Activated naive CD4-positive, alpha-beta T cell treated with anti-CD3 and anti-CD28 coated beads, Interleukin-2, amount 50 U/mL, for 72 hours (primary cell): ENCODE results near the gene CCDC92B. TPM values are rescaled to one million over a fixed set of nuclear protein-coding genes. Genes with fewer than 3 reads are reported as not detected.
A peak's percentile ranks its signal among the peaks of the same experiment; 100 is the strongest.
"Not testable (repeated sequence)": the region's sequence is repeated elsewhere in the genome, so short reads cannot be mapped to it uniquely, and the experiment has no call there.

Experiments
- ATAC-seq, 2 donors: fragments of 150-1000 bp; cut with Tn5 transposase; 2 replicates each; pipeline ENCODE4 v1.10.0; 2021; ENCODE audit warnings: mild to moderate bottlenecking in 2 of 2, moderate library complexity in 2 of 2
- DNase-seq, 2 donors: peaks; one replicate each; pipeline ENCODE4 v3.0.0; 2021 to 2022; ENCODE audit warnings: low spot score in 2 of 2
- H3K27ac Mint-ChIP-seq, 2 donors: one replicate each; pipeline ENCODE4 v1.8.0; 2022; ENCODE audit warnings: mild to moderate bottlenecking in 2 of 2, mixed read lengths in 2 of 2
- H3K36me3 Mint-ChIP-seq, 2 donors: one replicate each; pipeline ENCODE4 v1.8.0; 2022; ENCODE audit warnings: mixed read lengths in 2 of 2
- H3K9me3 Mint-ChIP-seq, 2 donors: one replicate each; pipeline ENCODE4 v1.8.0; 2022; ENCODE audit warnings: mixed read lengths in 2 of 2
- total RNA-seq, 2 donors: library from RNA; stranded (reverse); gene quantifications; one replicate each; pipeline ENCODE4 v1.2.3, GENCODE V29; 2022

The CCDC92B gene
- total RNA-seq, 2 donors from 2014 or later: 0.10 TPM; not detected in 1

- H3K9me3 Mint-ChIP-seq: no peaks in the 10 kb centered on the region
- H3K36me3 Mint-ChIP-seq: no peaks in the 10 kb centered on the region
- ATAC-seq (no peak), DNase-seq (peak in 1 of 2 donors; percentile 54)
- no peak overlapping the region for H3K27ac Mint-ChIP-seq
These were observed 48.1 kb downstream of the CCDC92B start for GRCh38 chr17:2701161-2701995.

DNA sequence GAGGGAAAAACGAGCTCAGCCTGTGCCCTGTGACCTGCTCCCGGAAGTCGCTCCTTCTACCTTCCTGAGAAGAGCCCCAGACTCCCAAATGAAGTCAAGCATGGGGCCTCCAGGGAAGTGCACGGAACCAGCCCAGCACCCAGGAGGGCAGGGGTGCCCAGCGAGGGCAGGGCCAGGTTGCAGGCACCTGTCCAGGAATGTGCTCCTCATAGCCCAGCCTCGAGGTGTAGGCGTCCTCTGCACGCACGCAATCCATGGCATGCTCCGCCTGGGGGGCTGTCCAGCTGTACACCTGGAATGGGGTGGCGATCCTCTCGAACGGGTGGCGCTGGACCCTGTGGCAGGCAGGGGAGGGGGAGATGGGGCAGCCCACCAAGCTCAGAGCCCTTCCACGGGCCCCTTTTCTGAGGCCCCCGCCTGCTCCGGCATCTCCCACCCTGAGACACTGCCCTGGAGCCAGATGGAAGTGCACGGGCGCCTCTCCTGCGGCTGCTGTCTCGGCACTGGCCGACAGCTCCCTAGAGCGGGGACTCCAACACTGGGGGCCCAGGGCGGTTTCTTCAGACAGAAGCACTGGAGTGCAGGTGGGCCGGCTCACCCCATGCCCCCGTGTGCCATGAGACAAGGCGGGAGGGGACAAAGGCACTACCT, 48.8 kb downstream of the CCDC92B start:
- no peaks in the 10 kb centered on the region for H3K36me3 Mint-ChIP-seq
- DNase-seq (peak in 1 of 2 donors; percentile 48), ATAC-seq (no peak)
- no peaks in the 10 kb centered on the region for H3K9me3 Mint-ChIP-seq
- no peak overlapping the region for H3K27ac Mint-ChIP-seq

GRCh38 chr17:2700030-2700490, 49.4 kb downstream of the CCDC92B start:
- DNase-seq (no peak), ATAC-seq (no peak)
- H3K9me3 Mint-ChIP-seq: no peaks in the 10 kb centered on the region
- no peaks in the 10 kb centered on the region for H3K36me3 Mint-ChIP-seq
- peak overlapping the region in 1 of 2 donors; percentile 44 for H3K27ac Mint-ChIP-seq

- H3K27ac Mint-ChIP-seq: peak overlapping the region in 1 of 2 donors; percentile 44
These were observed 50.1 kb downstream of the CCDC92B start for GRCh38 chr17:2699216-2699805.

DNA sequence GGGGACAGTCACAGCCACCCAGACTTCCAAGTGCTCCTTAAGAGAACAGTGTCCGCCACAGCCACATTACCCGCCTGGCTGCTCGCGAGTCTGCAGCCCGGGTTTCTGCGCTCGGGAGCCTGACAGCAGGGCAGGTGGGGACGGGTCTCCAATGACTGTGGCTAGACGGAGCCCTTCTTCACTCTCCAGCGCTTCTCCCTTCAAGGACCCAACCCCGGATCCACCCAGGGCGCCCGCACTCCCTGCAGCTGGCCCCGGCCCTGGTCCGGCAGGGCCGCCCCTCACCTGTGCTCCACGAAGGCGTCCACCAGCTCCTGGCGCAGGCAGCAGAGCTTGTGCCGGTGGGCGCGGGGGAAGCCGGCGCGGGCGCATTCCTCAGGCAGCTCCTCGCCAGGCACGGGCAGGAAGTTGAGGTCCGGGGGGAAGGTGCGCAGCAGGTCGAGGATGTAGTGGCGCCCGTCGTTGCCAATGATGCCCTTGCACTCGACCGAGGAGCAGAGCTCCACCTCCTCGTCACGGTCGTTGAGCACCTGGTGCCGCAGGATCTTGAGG, 51.8 kb downstream of the CCDC92B start:
- H3K27ac Mint-ChIP-seq: no peak overlapping the region
- ATAC-seq: no peak
- H3K36me3 Mint-ChIP-seq: no peaks in the 10 kb centered on the region
- DNase-seq: peak in 1 of 2 donors; percentile 48
- no peaks in the 10 kb centered on the region for H3K9me3 Mint-ChIP-seq

More at GRCh38 chr17:2699216-2699805, 50.1 kb downstream of the CCDC92B start:
- peak in 1 of 2 donors; percentile 6 for DNase-seq
- ATAC-seq, H3K9me3 Mint-ChIP-seq, H3K36me3 Mint-ChIP-seq: not testable (repeated sequence)

DNA sequence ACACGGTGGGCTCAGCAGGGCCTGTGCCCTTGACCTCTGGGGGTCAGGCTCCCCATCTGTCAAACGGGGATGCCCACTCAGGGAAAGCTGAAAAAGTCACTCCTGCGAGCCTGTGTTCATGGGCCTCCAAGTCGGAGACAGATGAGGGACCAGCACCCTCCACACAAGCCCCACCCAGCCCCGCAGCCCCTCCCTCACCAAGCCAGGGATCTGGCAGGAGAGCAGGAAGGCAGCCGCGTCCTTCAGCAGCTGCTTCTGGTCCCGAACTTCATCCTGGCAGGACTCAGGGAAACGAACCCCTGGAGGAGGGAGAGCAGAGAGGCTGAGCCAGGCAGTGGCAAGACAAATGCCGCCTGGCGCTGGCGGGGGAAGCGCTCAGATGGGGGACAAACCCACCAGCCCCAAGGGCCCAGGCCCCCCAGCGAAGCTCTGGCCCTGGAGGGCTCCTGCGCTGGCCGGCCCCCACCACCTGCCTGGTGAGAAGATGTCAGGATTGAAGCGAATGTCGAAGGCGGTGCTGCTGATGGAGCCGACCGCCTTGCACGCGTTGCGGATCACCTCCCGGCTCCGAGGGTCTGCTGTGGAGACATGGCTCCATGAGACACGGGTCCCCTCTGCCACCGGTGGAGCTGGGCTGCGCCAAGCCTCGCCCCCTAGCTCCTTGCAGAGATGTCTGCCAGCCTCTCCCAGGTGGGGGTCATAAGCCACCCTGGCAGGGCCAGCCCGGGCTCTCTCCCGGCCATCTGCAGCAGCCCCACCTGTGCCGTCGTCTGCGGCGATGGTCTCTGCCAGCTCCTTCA, 53.3 kb downstream of the CCDC92B start:
- ATAC-seq (no peak), DNase-seq (peak in 1 of 2 donors; percentile 39)
- H3K27ac Mint-ChIP-seq: no peak overlapping the region
- no peaks in the 10 kb centered on the region for H3K36me3 Mint-ChIP-seq
- no peaks in the 10 kb centered on the region for H3K9me3 Mint-ChIP-seq

DNA sequence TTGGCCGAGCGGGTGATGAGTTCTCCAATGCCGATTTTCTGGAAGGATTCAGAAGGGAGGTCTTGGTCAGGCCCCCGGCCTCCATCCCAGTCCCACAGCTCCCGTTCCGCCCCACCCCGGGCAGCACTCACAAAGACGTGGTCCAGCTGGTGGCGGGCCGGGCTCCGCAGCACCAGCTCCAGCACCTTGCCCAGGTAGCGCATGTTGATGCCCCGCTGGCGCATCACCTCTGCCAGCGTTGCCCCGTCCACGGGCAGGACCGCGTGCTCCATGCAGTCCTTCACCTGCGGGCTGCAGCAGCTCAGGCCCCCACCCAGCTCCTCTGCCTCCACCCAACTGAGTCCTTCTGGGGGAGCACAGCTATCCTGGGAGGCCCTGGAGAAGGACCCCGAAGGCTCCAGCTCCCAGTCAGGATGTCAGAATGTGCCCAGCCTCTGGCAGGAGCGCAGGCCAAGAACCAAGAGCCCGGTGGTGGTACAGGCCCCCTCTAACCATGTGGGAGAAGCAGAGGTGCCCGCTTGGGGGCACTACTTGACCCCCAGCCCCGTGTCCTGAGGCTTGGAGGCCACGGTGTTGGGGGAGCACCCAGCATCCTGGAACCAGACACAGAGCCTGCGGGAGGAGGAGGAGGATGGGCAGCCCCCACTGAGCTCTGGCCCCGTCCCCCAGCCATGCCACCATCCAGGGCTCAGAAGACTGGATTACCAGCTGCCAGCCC, 54.0 kb downstream of the CCDC92B start:
- H3K36me3 Mint-ChIP-seq: no peaks in the 10 kb centered on the region
- ATAC-seq: no peak
- peak in 1 of 2 donors; percentile 50 for DNase-seq
- H3K27ac Mint-ChIP-seq: no peak overlapping the region
- no peaks in the 10 kb centered on the region for H3K9me3 Mint-ChIP-seq

DNA sequence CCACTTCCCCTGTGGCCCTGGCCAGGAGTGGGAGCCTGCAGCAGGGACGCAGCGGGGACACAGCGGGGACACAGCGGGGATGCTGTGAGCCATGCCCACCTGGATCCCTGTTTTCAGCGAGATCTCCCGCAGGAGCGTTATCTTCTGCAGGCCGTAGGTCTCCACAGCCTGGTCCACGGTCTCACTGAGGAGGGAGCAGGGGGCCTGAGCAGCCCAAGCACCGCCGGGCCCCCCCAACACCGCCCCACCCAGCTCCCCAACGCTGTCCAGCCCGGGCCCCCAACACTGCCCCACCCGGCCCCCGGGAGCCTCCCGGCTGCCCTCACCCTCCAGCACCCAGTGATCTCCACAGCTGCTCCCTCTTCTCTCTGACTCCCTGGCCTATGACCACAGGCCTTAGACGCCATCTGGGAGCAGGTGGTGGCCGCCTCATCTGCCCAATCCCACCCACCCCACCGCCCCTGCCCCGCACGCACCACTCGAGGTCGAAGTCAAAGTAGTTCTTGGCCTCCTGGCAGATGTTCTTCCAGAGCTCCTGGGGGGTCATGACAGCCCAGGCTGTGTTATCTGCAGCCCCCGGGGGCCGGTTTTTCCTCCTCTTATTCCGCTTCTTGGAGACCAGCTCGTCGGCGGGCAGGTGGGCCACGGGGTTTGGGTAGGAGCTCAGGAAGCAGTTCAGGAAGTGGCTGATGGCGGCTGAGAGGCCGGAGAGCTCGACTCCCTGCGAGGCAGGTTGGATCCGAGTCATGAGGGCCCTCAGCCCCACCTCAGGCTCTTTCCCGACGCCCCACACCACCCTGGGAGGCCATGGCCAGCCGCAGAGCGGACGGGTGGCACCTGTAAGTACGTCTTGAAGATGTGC, 54.8 kb downstream of the CCDC92B start:
- Mint-ChIP-seq H3K27ac (no peak overlapping the region), H3K36me3 (no peaks in the 10 kb centered on the region), H3K9me3 (no peaks in the 10 kb centered on the region)
- ATAC-seq: peak in 1 of 2 donors; percentile 12
- peak in 1 of 2 donors; percentile 51 for DNase-seq

DNA sequence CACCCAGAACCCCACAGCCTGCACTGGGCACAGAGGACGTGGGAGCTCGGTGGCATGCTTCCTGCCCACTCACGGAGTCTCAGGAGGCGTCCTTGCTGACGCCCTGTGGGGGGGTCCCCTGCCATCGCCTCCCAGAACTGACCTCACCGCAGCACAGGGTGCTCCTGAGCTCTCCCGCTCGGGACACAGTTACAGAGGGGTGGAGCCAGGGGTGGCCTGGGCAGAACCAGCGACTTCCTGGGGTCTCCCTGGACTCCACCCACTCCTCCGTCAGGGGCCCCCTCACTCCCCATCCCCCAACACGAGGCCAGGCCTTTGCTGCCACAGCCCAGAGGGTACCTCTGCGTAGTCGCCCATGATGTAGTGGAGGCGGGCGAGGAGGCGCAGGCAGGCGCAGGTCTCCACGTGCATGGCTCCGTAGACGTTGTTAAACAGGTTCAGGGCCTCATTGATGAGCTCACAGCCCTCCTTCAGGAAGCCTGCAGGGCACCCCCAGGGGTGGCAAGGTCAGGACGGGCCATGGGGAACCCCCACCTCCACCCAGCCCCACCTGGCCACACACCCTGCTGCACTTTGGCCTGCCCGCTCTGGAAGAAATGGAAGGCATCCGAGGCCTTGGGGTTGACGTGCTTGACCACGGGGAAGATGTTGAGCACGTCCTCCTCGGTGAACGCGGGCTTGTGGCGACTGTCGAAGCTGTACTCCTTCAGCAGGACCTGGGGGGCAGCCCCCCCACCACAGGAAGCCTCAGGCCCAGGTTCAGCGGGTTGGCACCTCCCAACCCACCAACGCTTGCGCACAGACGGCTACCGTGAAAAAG, 55.7 kb downstream of the CCDC92B start:
- Mint-ChIP-seq H3K27ac (no peak overlapping the region), H3K36me3 (no peaks in the 10 kb centered on the region), H3K9me3 (no peaks in the 10 kb centered on the region)
- ATAC-seq: peak; percentile 7 to 14
- DNase-seq: peak in 1 of 2 donors; percentile 52

GRCh38 chr17:2692781-2693135, 56.7 kb downstream of the CCDC92B start:
- H3K9me3 Mint-ChIP-seq: no peaks in the 10 kb centered on the region
- no peak for DNase-seq
- peak in 1 of 2 donors; percentile 2 for ATAC-seq
- H3K27ac Mint-ChIP-seq: no peak overlapping the region
- no peaks in the 10 kb centered on the region for H3K36me3 Mint-ChIP-seq

- Mint-ChIP-seq H3K27ac (no peak overlapping the region), H3K9me3 (no peaks in the 10 kb centered on the region), H3K36me3 (no peaks in the 10 kb centered on the region)
- peak in 1 of 2 donors; percentile 54 for DNase-seq
- ATAC-seq: peak in 1 of 2 donors; percentile 2
These were observed 57.3 kb downstream of the CCDC92B start for GRCh38 chr17:2691965-2692780.

DNA sequence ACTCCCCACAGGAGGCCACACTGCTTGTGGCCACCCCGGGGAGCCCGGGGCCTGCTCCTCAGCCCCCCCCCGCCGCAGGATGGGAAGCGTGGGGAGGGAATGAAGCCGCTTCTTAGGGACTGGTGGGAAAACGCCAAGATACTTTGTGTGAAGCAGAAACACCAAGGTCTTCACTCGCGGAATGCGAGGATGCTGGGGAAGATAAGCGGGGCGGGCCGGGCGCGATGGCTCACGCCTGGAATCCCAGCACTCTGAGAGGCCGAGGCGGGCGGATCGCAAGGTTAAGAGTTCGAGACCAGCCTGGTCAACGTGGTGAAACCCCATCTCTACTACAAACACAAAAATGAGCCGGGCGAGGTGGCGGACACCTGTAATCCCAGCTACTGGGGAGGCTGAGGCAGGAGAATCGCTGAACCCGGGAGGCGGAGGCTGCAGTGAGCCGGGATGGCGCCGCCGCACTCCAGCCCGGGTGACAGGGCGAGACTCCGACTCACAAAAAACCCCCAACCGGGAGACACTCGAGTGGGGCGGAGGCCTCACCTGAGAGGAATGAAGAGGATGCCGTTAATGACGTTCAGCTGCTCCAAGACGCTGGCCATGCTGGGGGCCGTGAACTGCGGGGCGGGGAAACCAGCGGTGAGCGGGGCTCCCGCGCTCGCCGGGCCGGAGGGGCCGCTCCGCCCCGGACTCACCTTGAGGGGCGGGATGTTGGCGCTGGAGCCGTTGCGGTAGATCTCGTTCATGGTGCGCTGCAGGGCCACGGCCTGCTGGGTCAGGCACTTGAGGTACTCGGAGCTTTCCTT, 58.2 kb downstream of the CCDC92B start:
- DNase-seq (peak in 1 of 2 donors; percentile 47), ATAC-seq (no peak)

More for the DNA sequence above, 58.2 kb downstream of the CCDC92B start:
- H3K36me3 Mint-ChIP-seq: no peaks in the 10 kb centered on the region
- peak overlapping the region in 1 of 2 donors; percentile 44 for H3K27ac Mint-ChIP-seq
- H3K9me3 Mint-ChIP-seq: no peaks in the 10 kb centered on the region
